Measurements from ENCODE around the gene VGLL4.

DNA sequence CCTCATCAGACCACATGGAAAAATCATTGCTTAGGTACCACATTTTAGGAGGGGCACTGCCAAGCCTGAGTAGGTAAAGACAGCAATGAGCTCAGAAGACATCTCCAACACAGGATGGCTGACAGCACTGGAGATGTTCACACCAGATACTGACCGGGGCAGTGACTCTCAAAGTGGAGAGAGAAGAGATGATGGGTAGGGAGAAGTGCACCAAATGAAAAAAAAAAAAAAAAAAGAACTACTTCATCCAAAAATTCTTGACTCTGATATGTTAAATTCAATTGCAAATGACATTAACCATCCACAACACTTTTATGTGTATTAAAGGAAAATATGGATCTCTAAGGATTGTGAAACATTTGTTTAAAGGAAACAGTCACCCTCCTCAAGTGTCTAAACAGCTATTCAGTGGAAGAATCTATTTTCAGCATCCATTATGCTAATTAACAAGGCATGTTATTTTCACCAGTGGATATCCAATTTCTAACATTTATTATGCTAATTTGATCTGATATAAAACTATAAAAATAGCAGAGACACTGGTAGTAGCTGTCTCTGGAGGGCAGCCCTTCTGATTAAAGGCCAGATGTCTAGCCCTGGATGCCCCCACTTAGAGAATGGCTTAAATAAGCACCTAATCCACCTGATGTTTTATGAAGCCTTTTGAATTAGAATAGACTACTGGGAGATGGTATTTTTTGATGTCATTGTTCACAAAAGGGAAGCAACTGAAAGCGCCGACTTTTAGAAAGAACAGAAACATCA lies 48.2 kb upstream of the VGLL4 start:
- TF ChIP-seq, protein P1, sequence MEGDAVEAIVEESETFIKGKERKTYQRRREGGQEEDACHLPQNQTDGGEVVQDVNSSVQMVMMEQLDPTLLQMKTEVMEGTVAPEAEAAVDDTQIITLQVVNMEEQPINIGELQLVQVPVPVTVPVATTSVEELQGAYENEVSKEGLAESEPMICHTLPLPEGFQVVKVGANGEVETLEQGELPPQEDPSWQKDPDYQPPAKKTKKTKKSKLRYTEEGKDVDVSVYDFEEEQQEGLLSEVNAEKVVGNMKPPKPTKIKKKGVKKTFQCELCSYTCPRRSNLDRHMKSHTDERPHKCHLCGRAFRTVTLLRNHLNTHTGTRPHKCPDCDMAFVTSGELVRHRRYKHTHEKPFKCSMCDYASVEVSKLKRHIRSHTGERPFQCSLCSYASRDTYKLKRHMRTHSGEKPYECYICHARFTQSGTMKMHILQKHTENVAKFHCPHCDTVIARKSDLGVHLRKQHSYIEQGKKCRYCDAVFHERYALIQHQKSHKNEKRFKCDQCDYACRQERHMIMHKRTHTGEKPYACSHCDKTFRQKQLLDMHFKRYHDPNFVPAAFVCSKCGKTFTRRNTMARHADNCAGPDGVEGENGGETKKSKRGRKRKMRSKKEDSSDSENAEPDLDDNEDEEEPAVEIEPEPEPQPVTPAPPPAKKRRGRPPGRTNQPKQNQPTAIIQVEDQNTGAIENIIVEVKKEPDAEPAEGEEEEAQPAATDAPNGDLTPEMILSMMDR (IDR thresholded peaks at IDR 0.05) = no peak
- TF ChIP-seq EZH2 (IDR thresholded peaks at IDR 0.05) = no peak

All from neural progenitor cell (in vitro differentiated cells).